C1 segment of cervical spinal cord (tissue), 14 donors: Measurements from ENCODE around the gene NEURL3.

ENCODE experiments used
- DNase-seq, 14 donors: peaks; one replicate each; lab custom pipeline; 2025; lab: John Stamatoyannopoulos, UW

NEURL3 gene

DNA sequence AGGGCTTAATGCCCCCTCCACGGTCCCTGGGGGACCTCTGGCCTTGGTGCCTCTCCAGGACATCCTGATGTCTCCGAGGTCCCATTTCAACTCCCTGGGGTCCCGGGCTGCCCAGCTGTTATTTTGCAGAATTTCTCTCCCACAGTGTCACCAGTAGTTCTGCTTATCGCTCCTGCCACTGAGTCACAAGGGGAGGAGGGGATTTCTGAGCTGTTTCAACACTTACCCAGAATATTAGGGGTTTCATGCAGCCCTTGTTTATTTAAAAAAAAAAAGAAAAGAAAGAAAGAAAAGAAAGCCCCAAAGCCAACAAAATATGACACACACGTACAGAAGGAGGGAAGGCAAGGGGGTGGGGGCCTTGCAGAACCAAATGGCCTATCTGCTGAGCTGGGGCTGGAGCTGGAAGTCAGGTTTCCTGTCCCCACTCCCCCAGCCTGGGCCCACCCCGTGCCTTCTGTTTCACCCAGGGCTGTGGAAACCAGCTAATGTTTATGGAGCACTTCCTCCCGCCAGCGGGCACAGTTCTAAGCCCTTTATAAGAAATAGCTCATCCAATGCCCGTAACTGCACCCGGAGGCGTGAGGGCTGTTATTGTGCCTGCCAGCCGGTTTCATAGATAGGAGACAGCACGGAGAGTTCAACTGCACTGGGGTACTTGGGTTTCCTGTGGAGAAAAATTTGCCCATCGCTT, 23.0 kb upstream of the NEURL3 start:
- DNase-seq = peak in 7 of 14 donors; percentile 23 to 83 (median 44)

DNA sequence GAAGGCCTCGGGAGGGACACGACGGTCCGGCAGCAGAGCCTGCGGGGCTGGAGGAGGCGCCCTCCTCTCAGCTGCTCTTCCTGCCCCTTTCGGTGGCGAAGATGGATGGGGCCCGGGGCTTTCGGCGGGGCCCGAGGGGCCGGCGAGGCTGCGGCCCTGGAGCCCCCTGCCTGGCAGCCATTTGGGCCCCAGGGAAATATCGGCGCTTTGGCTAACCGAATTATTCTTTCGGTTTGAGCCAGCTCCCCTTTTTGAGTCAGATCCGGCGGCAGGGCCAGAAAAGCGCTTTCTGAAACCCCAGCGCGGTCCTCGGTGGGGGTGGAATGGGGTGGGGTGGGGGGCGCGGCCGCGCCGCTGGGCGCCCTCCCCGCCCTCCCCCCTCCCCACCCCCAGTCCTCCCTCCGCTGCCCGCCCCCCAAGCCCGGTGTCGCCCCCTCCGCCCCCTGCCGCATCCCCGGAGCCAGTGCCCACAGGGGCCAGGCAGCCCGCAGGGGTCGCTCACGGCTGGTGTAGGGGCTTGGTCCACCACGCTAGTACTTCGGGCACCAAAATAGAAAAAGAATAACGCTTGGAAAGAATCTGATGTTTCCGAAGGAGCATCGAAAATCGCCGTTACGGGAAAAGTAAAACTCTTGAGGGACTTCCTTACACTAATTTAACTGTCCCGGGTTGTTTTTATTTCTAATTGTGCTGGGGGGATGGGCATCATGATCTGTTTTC, 22.3 kb upstream of the NEURL3 start:
- DNase-seq = peak in 3 of 14 donors; percentile 21 to 29 (median 28)

DNA sequence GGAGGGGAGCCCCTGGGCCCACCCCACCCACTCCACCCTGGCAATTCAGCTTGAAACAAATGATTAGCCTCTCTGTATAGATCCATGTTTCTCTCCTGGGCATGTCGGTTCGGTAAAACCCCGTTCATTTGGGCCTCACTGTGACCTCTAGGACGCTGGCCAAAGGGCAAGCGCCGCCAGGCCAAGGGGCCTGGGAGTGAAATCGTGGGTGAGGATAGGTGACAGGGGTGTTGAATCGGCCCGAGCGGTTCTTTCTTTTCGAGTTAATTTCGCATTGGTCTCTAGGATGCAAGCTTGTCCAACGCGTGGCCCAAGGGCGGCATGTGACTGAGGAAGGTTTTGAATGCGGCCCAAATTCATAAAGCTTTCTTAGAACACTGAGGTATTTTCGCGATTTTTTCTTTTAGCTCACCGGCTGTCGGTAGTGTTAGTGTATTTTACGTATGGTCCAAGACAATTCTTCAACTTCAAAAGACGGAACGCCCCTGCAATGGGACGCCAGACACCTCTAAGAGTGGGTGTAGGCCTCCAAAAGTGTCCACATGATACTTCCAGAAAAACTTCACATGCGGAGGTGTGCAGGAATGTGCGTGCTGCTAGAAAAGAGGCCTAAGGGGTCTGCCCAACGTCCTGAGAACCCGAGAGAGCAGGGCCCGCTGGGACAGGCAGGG, 21.6 kb upstream of the NEURL3 start:
- DNase-seq = no peak

DNA sequence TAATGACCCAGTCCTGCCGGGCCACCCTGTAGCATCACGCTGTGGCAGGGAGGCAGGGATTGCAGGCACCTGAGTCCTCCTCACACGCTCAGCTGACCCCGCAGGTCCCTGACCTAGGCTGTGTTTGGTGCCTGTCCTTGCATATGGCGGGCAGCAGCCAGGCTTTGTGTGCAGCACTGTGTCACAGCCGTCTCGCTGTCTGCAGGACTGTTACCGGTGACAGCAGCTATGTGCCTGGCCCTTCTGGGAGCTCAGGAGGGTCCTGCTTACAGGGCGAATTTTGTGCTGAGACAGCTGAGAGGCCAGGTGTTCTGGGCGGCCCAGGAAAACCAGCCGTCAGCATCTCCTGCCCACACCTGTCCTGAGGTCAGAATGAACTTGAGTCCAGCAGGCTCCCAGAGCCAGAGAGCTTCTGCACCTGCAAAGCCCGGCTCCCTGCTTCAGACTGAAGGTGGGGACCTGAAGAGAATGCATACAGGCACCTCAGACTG, 21.0 kb upstream of the NEURL3 start:
- no peak for DNase-seq

DNA sequence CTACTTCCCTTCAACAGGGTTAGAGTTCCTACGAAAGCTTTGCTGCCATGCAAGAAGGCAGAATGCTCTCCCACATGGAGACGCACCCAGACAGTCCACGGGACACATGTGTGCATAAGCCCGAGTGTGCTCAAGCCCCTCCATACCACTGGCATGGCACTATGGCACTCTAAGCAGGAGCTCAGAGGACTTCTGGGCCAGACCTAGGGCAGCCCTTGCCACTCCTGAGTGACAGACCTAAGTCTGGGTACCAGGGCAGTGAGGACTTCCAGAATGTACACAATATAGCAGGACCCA, 20.0 kb upstream of the NEURL3 start:
- DNase-seq = no peak

DNA sequence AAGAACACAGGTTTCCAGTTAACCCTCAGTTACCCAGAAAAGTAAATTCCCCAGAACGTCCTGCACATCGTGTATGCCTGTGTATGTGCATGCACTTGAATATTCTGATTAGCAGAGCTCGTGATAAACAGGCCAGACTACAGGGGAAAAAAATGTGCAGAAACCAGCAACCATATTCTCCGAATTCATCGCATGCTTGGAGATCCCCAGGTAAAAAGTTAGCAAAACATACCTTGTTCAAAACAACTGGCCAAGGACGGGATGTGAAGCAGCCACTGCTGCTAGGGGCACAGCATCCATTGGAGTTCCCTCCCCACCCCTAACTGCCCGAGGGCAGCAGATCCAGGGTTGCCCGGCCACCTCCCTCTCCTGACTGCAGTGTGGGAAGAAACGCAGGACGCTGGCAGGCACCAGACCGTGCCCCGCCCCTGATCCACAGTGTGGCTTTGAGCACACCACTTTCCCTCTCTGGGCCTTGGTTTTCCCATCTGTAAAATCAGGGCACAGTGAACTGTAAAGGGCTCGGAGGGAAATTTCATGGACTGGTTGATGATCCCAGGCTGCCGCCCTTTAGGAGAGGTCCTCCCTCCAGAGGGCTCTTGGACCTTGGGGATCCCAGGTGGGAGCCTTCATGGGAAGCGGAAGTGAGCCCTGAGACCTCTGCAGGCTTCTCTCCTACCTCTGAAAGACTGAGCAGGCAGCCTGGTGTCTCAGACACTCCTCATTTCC, 19.5 kb upstream of the NEURL3 start:
- no peak for DNase-seq

DNA sequence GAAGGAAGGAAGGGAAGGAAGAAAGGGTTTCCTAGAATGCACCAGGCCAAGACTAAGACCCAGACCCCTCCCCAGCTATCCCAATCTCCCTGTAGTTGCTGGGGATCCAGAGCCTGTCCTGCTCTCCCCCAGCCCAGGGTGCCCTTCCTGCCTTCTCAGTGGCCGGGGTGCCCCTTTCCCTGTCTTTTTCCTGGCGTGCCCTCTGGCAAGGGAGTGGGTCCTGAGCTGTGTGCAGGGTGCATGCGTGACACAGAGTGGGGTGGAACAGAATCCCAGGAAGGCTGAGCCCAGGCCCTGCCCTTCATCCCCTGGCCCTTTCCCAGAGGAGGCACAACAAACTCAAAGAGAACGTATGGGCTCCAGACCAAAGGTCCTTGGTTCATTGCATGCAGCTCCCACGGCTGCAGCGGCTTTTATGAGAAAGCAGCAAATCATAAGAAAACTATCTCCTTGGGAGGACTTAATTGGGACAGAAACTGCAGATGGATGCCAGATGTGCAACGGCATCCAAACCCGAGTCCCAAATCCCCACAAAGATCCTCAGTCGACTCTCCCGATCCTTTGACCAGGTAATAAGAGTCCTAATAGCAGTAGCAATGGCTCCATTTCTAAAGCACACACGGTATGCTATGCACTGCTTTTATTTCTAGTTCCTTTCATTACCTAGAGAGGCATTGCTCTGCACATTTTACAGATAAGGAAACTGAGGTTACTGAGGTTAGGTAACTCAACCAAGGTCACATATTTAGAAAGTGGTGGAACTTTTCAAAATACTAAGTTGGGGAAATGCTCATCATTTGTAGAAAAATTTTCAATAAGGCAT, 18.7 kb upstream of the NEURL3 start:
- DNase-seq = no peak

DNA sequence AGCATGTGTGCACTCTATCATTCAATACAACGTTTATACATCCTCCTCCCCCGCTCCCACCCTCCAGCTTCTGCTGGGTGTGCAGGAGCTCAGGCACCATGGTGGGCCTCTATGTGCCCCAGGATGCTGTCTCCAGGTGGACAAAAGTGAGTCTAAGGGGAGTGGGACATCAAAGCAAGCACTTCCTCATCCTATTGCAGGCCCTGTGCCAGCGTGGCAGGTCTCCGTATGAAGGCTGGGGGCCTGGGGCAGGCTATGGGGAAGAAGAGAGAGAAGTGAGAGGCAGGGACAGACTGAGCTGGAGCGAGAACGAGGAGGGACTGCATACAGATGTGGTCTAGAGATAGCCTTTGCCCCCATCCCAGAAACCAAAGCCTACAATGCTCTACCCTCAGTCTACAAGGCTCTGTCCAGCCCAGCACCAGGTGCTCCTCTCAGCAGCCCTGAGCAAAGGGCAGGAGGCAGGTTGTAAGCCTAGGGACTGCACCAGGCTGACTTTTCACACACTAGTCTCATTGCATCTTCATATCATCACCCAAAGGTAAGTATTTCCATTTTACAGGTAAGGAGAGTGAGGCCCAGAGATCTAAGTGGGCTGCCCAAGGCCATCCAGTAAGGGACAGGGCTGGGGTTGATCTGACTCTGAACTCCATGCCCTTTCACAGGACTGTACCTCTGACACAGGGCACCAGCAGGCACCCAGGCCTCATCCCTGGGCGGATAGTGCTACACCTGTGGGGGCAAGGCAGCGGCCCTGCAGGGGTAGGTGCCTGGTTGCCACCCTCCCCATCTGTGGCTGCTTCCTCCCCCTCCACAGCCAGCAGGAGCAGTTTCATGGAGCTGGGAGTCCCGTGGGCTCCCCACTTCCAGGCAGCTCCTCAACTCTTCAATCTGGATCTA, 17.4 kb upstream of the NEURL3 start:
- DNase-seq = no peak

DNA sequence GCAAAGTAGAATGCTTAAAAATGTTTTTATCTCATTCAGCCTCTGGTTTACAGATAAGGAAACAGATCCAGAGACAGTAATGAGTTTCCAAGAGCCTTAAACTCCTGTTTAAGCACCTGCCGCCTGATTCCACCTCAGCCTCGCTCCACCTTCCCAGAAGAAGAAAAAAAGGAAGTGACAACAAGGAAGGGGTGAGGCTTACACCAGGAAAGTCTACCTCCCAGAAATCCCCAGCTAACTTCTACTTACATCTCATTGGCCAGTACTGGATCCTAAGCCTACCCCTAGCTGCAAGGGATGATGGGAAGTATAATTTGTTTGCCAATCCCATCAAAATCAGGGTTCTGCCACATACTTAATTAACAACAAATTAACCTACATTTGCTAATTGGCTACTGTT, 16.1 kb upstream of the NEURL3 start:
- DNase-seq = no peak

DNA sequence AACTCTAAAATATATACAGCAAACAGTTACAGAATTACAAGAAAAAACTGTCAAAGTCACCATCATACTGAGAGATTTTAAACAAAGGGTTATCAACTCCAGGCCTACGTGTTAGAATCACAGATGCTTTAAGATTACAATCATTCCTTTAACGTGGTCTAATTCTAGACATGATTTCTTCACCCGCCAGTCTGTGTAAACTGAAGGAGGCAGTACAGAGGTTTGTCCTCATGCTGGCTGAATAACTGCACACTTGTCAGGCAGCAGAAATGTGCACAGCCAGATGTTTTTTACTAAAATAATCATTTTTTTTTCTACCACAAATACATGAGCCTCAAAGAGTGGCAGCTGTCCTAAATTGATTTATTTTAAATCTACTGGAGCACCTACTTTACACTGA, 15.5 kb upstream of the NEURL3 start:
- DNase-seq = no peak

DNA sequence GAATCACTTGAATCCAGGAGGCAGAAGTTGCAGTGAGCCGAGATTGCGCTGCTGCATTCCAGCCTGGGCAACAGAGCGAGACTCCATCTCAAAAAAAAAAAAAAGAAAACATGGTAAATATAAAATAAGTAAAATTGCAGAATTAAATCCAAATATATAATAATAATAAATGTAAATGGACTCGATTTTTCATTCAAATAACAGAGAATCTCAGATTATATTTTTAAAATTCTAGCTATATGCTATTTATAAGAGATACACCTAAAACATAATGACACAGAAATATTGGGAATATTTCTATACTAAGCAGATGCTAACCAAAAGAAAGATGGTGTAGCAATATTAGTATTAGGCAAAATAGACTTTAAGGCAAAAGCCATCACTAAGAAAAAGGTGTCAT, 15.1 kb upstream of the NEURL3 start:
- DNase-seq = no peak

DNA sequence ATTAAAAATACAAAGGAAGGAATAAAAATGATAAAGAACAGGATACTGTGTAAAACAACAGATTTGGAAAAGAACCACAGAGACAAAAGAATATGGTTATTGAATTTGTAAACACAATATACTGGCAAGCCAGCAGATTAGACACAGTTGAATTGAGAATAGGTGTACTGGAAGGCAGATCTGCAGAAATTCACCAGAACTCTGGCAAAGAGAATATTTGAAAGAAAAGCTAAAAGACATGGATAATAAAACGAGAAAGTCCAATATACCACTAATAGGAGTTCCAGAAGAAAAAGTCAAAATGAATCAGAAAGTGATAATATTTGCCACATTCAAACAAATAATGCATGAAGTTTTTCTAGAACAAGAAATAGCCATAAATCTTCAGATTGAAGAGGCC, 11.9 kb upstream of the NEURL3 start:
- no peak for DNase-seq

DNA sequence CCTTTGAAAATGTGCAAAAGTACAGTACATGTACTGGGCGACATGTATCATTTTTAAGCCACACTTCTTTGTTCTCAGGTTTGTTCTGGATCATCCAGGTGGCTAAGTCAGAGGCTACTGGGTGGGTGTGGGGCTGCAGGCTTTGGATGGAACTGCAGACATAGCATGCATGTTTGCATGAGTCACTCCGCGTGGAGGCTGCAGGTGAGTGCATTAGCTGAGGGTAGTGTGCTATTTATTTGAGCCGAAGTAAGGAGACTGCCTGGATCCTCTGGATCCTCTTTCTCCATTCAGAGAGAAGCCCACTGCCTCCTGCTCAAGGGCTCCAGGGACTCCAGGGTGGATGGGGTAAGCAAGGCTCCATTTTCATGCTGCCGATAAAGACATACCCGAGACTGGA, 9.4 kb upstream of the NEURL3 start:
- no peak for DNase-seq

DNA sequence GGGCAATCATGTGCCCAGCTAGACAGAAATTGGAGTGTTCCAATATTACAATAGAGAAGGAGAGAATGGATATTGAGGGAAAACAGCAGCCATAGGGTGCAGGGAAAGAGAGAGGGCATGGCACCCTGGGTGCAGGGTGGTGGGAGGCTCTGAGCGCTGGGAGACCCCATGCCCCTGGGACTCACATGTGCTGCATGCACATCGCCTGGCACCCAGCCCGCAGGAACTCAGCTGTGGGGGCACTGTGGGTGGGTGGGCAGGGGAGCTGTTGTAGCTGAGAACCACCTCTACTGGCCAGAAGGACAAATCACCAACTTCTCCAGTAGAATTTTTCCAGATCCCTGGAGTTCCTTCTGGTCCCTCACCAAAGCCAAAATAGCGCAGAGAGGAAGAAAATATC, 7.2 kb upstream of the NEURL3 start:
- DNase-seq = no peak

DNA sequence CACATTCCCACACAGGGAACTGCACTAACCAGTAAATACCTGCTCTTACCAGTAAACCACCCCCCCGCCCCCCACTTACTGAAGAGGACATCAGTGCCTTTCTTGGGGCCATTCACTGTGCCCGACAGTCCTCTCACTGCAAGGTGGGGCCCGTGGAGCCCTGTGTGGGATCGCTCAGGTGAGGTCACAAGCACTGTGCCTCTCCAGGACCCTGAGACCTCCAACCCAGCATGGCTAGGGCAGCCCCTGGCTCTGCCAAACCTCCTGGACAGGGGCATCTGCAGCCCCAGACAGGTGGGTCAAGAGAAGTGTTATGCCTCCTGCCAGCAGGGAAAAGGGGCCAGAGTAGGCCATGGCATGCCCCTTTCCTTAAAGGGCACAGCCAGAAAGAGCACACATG, 6.7 kb upstream of the NEURL3 start:
- no peak for DNase-seq

DNA sequence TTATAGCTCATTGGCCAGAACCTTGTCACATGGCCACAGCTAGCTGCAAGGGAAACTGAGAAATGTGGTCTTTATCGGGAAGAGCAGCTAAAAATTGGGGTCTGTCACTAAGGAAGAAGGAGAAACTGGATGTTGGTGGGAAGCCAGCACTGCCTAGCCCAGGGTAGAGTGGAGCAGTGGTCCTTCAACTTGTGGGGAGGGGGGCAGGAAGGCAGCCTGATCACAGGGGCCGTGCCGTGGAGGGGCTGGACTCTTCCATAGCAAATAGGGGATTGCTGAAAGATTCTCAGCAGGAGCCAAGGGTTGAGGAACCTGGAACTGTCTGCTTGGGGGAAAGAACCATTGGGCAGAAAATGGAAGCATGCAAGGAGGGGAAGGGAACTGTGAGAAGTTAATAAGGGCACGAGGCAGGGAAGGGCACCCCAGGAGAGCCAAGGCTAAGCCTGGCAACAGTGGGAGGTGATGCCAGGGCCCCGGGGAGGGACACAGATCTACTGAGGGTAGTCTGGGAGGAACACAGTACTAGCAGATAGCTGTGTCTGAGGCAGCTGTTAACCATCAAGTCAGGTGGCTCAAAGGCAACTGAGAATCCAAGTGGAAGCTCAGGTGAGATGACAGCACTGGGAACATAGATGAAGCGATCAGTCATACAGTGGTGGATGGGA, 5.9 kb upstream of the NEURL3 start:
- no peak for DNase-seq

DNA sequence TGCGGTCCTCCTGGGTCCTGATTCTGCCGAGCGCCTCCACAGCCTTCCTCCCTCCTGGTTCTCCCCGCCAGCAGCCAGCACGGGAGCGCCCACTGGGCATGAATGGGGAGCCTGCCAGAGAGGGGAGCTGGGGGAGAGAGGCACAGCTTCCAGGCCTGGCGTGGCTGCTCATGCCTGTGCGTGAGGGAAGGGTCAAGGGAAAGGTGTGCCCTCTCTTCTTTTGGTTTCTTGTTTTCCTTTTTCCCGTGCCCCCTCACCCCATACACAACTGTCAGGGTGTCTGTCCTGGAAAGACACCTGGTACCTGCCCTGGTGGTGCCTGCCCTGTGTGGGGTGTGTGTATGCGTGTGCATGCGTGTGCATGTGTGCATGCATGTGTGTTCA, 4.7 kb upstream of the NEURL3 start:
- DNase-seq = no peak

DNA sequence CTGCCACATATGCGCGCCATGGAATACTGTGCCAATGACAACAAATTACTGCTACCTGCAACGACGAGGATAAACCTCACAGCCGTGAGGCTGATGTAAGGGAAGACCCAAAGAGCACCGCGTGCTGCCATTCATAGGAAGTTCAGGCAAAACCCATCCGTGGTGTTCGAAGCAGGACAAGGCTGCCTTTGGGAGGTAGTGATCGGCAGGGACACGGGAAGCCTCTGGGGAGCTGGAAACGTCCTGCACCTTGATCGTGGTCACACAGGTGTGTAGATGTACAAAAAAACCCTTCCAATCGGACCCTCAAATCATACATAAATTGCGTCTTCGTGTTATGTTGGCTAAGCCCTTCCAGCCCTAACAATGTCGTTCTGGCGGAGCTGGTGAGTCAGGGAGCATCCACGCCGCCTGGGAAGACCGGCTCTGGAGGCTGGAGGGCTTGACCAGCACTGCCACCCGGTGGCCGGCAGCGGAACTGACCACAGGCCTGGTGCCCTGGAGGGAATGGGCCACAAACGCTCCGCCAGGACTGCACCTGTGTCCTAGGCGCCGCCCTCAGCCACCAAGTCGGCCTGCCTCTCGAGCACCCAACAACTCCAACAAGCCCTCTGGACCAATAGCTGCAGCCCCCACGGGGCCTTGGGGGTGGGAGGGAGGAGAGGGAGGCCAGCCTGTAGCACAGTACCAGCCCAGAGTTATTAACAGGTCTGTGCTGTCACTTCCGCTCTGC, 4.1 kb upstream of the NEURL3 start:
- peak in 12 of 14 donors; percentile 39 to 85 (median 72) for DNase-seq

DNA sequence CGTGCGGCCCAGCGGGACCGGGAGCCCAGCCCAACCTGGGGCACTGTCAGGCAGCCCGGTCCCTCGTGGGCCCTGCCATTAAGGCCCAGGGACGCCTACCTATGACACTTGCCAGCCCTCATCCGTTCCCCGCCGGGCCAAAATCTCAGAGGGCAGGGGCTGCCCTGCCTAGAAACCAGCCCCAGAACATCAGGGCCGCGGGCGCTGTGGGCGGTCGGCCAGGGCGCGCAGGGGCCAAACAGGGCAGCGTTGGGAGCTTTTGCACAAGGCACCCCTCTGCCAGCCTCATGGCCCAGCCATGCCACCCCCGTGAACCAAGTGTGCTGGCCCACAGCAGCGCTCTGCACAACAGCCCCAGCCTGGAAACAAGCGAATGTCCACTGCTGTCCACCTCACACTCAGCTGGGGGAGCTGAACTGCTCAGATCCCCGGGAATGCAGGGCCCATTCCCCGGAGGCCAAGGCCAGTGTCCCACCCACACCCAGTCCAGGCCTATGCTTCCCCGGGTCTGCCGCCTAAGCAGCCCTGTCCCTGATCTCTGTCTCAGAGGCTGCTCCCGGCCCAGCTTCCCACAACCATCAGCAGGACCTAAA, 3.5 kb upstream of the NEURL3 start:
- no peak for DNase-seq
